DOHH2 (cell line): ENCODE measurements around the gene GALNT13.

Experiments
- H3F3A ChIP-seq: fragments of 200-600 bp; sonication (generic), shearing (Covaris generic); 2 replicates; pipeline ENCODE4 v1.6.0; 2016; ENCODE audit warnings: antibody characterized with exemption, mild to moderate bottlenecking; ENCODE audit not compliant: control insufficient read depth, insufficient read depth
- H3K27ac ChIP-seq: fragments of 200-600 bp; sonication (generic); 2 replicates; pipeline ENCODE4 v1.5.1; 2014; ENCODE audit warnings: low read depth, mild to moderate bottlenecking, low read length, moderate library complexity
- H3K27me3 ChIP-seq: fragments of 200-600 bp; sonication (generic); 2 replicates; pipeline ENCODE4 v1.6.1; 2014; ENCODE audit warnings: mild to moderate bottlenecking, low read length, mixed read lengths; ENCODE audit not compliant: control insufficient read depth
- H3K36me3 ChIP-seq: fragments of 200-600 bp; sonication (generic); 2 replicates; pipeline ENCODE4 v1.6.1; 2014; ENCODE audit warnings: mild to moderate bottlenecking, low read length, moderate library complexity, mixed read lengths; ENCODE audit not compliant: control insufficient read depth
- H3K4me1 ChIP-seq: fragments of 200-600 bp; sonication (generic); 2 replicates; pipeline ENCODE4 v1.6.1; 2014; ENCODE audit warnings: mild to moderate bottlenecking, low read length, mixed read lengths; ENCODE audit not compliant: control insufficient read depth
- H3K4me2 ChIP-seq: fragments of 200-600 bp; sonication (generic); 2 replicates; pipeline ENCODE4 v1.6.0; 2014; ENCODE audit warnings: mild to moderate bottlenecking, low read length, moderate library complexity
- H3K4me3 ChIP-seq: fragments of 200-600 bp; sonication (generic); 2 replicates; pipeline ENCODE4 v1.5.1; 2014; ENCODE audit warnings: mild to moderate bottlenecking, low read length, mixed read lengths
- H3K79me2 ChIP-seq: fragments of 200-600 bp; sonication (generic); 2 replicates; pipeline ENCODE4 v1.6.1; 2014; ENCODE audit warnings: mild to moderate bottlenecking, low read length, mixed read lengths; ENCODE audit not compliant: control insufficient read depth
- H3K9me2 ChIP-seq: fragments of 200-600 bp; sonication (generic); replicated peaks from 2 replicates; pipeline ENCODE4 v1.6.1; 2014; ENCODE audit warnings: mild to moderate bottlenecking, low read length, mixed read lengths; ENCODE audit not compliant: control insufficient read depth
- H3K9me3 ChIP-seq: fragments of 200-600 bp; sonication (generic); 2 replicates; pipeline ENCODE4 v1.6.1; 2014; ENCODE audit warnings: antibody characterized with exemption, low read length, mixed read lengths; ENCODE audit not compliant: control insufficient read depth, insufficient read depth
- H4K20me1 ChIP-seq: fragments of 200-600 bp; sonication (generic); 2 replicates; pipeline ENCODE4 v1.6.0; 2014; ENCODE audit warnings: low read depth, mild to moderate bottlenecking, antibody characterized with exemption, low read length, moderate library complexity; ENCODE audit not compliant: control insufficient read depth, insufficient read depth
- EZH2phosphoT487 ChIP-seq: fragments of 200-600 bp; sonication (generic); IDR thresholded peaks from 2 replicates; pipeline ENCODE4 v1.6.1; 2017; ENCODE audit warnings: borderline replicate concordance, mild to moderate bottlenecking, antibody characterized with exemption, low read length, moderate library complexity, mixed read lengths
- TF ChIP-seq, protein P1 (sequence below): fragments of 200-600 bp; sonication (generic); IDR thresholded peaks from one replicate; pipeline ENCODE4 v1.5.1; 2014; ENCODE audit warnings: antibody characterized with exemption, mild to moderate bottlenecking, low read depth, low read length; ENCODE audit not compliant: poor library complexity, severe bottlenecking

Gene GALNT13

DNA sequence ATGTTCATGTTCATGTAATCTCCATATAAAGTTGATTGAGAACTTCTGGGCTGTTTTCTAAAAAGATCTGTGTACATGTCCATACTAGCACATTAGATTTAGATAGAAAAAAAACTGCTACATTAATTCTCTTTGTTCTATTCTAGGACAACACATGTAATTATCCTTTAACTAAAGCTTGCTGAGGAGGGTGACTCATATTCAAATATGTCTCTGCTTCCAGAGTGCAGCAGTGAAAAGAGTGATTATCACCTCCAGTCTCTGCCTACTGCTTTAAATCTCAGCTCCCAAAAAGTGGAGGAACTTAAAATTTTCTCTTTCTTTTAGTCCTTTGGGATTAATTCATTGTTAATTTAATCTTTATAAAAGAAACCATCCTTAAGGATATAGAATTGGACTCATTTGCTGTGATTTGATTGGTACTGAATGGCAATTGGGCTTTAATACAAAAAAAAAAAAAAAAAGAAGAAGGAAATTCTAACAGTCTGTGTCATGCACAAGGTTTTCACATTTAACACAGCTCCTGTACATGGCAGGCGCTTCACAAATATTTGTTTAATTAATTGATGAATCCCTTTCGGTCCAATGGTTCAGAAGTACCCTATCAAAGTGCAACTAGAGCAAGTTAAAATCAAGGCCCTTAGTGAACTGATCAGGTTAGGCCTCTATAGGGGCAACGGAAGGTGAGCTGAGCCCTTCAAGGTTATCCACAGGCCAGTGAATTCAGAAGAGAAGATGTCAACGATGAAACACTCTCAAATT is 612.8 kb downstream of the GALNT13 start:
- no peaks in the 10 kb centered on the region for H3K9me3 ChIP-seq
- no peak overlapping the region for H3K27ac ChIP-seq
- no peaks in the 10 kb centered on the region for H4K20me1 ChIP-seq

DNA sequence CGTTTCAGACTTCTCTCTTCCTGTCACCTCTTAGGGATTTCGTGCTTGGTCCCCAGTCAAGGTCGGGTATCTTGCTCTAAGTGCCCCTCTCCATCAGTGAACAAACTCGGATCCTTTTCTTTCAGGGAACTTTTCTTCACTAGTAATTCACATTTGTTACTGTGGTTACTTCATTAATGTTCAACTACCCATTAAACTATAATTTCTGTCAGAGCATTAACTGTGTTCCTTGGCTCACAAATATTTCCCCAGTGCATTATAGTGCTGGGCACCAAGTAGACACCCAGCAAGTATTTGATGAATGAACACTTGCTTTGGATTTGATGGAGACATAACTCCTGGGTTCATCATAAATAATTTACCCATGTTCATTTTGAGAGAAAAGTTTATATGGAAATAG is 617.1 kb downstream of the GALNT13 start:
- Histone ChIP-seq H4K20me1 (no peaks in the 10 kb centered on the region), H3K36me3 (no peaks in the 10 kb centered on the region), H3K27me3 (no peaks in the 10 kb centered on the region), H3K79me2 (no peaks in the 10 kb centered on the region), H3K4me3 (no peak overlapping the region), H3F3A (no peaks in the 10 kb centered on the region), H3K4me1 (no peaks in the 10 kb centered on the region), H3K27ac (no peak overlapping the region), H3K4me2 (no peak overlapping the region), H3K9me3 (no peaks in the 10 kb centered on the region), H3K9me2 (no peaks in the 10 kb centered on the region)
- TF ChIP-seq, protein P1, sequence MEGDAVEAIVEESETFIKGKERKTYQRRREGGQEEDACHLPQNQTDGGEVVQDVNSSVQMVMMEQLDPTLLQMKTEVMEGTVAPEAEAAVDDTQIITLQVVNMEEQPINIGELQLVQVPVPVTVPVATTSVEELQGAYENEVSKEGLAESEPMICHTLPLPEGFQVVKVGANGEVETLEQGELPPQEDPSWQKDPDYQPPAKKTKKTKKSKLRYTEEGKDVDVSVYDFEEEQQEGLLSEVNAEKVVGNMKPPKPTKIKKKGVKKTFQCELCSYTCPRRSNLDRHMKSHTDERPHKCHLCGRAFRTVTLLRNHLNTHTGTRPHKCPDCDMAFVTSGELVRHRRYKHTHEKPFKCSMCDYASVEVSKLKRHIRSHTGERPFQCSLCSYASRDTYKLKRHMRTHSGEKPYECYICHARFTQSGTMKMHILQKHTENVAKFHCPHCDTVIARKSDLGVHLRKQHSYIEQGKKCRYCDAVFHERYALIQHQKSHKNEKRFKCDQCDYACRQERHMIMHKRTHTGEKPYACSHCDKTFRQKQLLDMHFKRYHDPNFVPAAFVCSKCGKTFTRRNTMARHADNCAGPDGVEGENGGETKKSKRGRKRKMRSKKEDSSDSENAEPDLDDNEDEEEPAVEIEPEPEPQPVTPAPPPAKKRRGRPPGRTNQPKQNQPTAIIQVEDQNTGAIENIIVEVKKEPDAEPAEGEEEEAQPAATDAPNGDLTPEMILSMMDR: no peak
- no peak for TF ChIP-seq EZH2phosphoT487

More for the DNA sequence above, 612.8 kb downstream of the GALNT13 start:
- H3K4me2 ChIP-seq: no peak overlapping the region
- H3K79me2 ChIP-seq: no peaks in the 10 kb centered on the region
- no peaks in the 10 kb centered on the region for H3K9me2 ChIP-seq
- H3F3A ChIP-seq: no peaks in the 10 kb centered on the region
- TF ChIP-seq, protein P1: no peak
- no peak for TF ChIP-seq EZH2phosphoT487
- no peaks in the 10 kb centered on the region for H3K27me3 ChIP-seq
- H3K4me1 ChIP-seq: no peaks in the 10 kb centered on the region
- H3K36me3 ChIP-seq: no peaks in the 10 kb centered on the region
- no peak overlapping the region for H3K4me3 ChIP-seq

DNA sequence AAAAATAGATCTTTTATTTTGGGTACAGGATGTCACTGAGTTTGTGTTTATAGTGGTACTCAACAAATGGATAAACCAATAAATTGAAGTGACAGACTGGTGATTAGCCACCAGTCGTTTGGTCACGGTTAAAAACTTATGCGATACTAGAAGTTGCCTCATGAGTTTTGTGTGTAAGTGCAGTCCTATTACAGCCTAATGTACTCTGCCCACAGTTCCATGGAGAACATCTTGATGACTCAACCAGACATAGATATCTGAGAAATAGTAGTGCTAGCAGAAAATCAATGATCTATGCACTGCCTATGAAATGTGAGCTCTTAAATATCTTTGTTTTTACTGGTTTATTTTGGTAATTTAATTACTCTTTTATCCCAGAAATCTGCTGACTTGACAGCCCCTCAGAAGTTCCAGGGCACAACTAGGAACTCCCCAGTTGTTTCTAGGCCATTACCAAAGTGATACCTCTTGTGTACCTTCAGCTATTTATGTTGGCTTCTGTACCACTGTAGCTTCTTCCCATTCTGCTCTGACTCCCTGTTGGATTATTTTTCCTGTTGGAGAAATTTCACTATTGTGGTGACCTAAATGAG is 617.6 kb downstream of the GALNT13 start:
- no peaks in the 10 kb centered on the region for H3K9me2 ChIP-seq
- no peaks in the 10 kb centered on the region for H3K9me3 ChIP-seq
- no peaks in the 10 kb centered on the region for H3K27me3 ChIP-seq
- H3K4me1 ChIP-seq: no peaks in the 10 kb centered on the region
- no peak overlapping the region for H3K4me3 ChIP-seq
- no peak overlapping the region for H3K4me2 ChIP-seq
- no peaks in the 10 kb centered on the region for H4K20me1 ChIP-seq
- no peaks in the 10 kb centered on the region for H3K79me2 ChIP-seq
- H3K27ac ChIP-seq: no peak overlapping the region
- no peak for TF ChIP-seq EZH2phosphoT487
- TF ChIP-seq, protein P1: no peak
- no peaks in the 10 kb centered on the region for H3K36me3 ChIP-seq
- no peaks in the 10 kb centered on the region for H3F3A ChIP-seq
